K562 (cell line): ENCODE data around the gene OR2AT4. TPM values are rescaled to one million over a fixed set of nuclear protein-coding genes. Genes with fewer than 3 reads are reported as not detected.

Experiments used
- ATF7 ChIP-seq: fragments of 450-650 bp; IDR thresholded peaks from 2 replicates; pipeline ENCODE4 v1.7.1; 2014; ENCODE audit warnings: mild to moderate bottlenecking, moderate library complexity
- FOXA3 ChIP-seq, 2 experiments: fragments of 450-650 bp in 1 of 2; sonication (generic) in 1 of 2; formaldehyde crosslinking; IDR thresholded peaks in 1 of 2; conservative IDR thresholded peaks in 1 of 2; 2 replicates each; pipeline versions ENCODE4 v1.4.0 to v1.8.0; 2020 to 2022; ENCODE audit warnings: mild to moderate bottlenecking in 2 of 2, missing genetic modification reagents in 1 of 2
- ILK ChIP-seq: fragments of 450-650 bp; IDR thresholded peaks from 2 replicates; pipeline ENCODE4 v1.6.1; 2016; ENCODE audit warnings: missing genetic modification characterization, low read depth, mild to moderate bottlenecking, missing compliant biosample characterization, moderate library complexity, borderline replicate concordance
- KLF16 ChIP-seq: IDR thresholded peaks from 2 replicates; pipeline ENCODE4 v1.6.1; 2016; ENCODE audit warnings: antibody characterized with exemption
- MEF2A ChIP-seq: IDR thresholded peaks from 2 replicates; pipeline ENCODE4 v1.6.1; 2011; ENCODE audit warnings: low read depth, mild to moderate bottlenecking, low read length, moderate library complexity; ENCODE audit not compliant: control insufficient read depth
- NFATC3 ChIP-seq: fragments of 450-650 bp; IDR thresholded peaks from 2 replicates; pipeline ENCODE4 v1.6.1; 2017; ENCODE audit warnings: mild to moderate bottlenecking
- PHB ChIP-seq: fragments of 250-450 bp; sonication (Bioruptor Pico); IDR thresholded peaks from 2 replicates; pipeline ENCODE4 v1.5.0; 2021
- PHF21A ChIP-seq: fragments of 450-650 bp; IDR thresholded peaks from 2 replicates; pipeline ENCODE4 v1.6.1; 2017; ENCODE audit warnings: low read depth, borderline replicate concordance
- PRPF4 ChIP-seq: fragments of 200-400 bp; formaldehyde crosslinking; IDR thresholded peaks from one replicate; pipeline ENCODE4 v1.6.1; 2017; ENCODE audit warnings: low read length, low read depth, mild to moderate bottlenecking; ENCODE audit not compliant: insufficient read depth, poor library complexity, severe bottlenecking
- SRSF1 ChIP-seq: fragments of 200-400 bp; formaldehyde crosslinking; IDR thresholded peaks from 2 replicates; pipeline ENCODE4 v1.6.1; 2017; ENCODE audit warnings: mild to moderate bottlenecking, low read depth, low read length, moderate library complexity
- SUPT5H ChIP-seq: fragments of 450-650 bp; IDR thresholded peaks from 2 replicates; pipeline ENCODE4 v1.6.1; 2016
- U2AF2 ChIP-seq: fragments of 200-400 bp; formaldehyde crosslinking; optimal IDR thresholded peaks from 2 replicates; pipeline ENCODE3; 2017; ENCODE audit warnings: low read depth, mild to moderate bottlenecking, low read length
- XRCC5 ChIP-seq: fragments of 200-400 bp; formaldehyde crosslinking; IDR thresholded peaks from 2 replicates; pipeline ENCODE4 v1.6.1; 2017; ENCODE audit warnings: low read depth, mild to moderate bottlenecking, low read length
- YY1 ChIP-seq, 3 experiments: IDR thresholded peaks; 2 replicates each; pipeline ENCODE4 v1.6.1; 2011; ENCODE audit warnings: low read length in 2 of 3, mild to moderate bottlenecking in 2 of 3, moderate library complexity in 2 of 3, borderline replicate concordance in 1 of 3, control low read depth in 1 of 3, low read depth in 1 of 3; ENCODE audit not compliant: insufficient read depth in 3 of 3, insufficient replicate concordance in 2 of 3, control insufficient read depth in 1 of 3, insufficient read length in 1 of 3; ENCODE audit errors: extremely low read depth in 1 of 3
- ZNF23 ChIP-seq: fragments of 250-450 bp; sonication (Bioruptor Pico); IDR thresholded peaks from 2 replicates; pipeline ENCODE4 v1.4.0; 2020; ENCODE audit warnings: mild to moderate bottlenecking
- ZNF384 ChIP-seq: IDR thresholded peaks from 2 replicates; pipeline ENCODE4 v1.6.1; 2012; ENCODE audit warnings: low read depth, low read length, improper control_type of control experiment
- ZNF75A ChIP-seq: fragments of 450-650 bp; formaldehyde crosslinking; IDR thresholded peaks from 2 replicates; pipeline ENCODE4 v1.4.0; 2020; ENCODE audit warnings: mild to moderate bottlenecking
- ZNF785 ChIP-seq: fragments of 250-450 bp; sonication (Bioruptor Pico); IDR thresholded peaks from 2 replicates; pipeline ENCODE4 v1.4.0; 2020; ENCODE audit warnings: mild to moderate bottlenecking
- polyA plus RNA-seq, 8 experiments: library from polyadenylated mRNA; depleted of rRNA in 4 of 8; stranded (reverse) in 5 of 8; unstranded in 3 of 8; fragments of >200 nt; fragmentation: Nextera tagmentation in 2 of 8; fragmentation: Illumina TruSeq in 1 of 8; extraction: Ambion mirVana in 2 of 8; extraction: Trizol in 1 of 8; gene quantifications; 2 replicates each; pipeline versions ENCODE4 v1.2.1 to v1.2.3, GENCODE V29; 2011 to 2014; ENCODE audit warnings: inconsistent platforms in 1 of 8, missing spikeins in 1 of 8
- total RNA-seq, 7 experiments: library from RNA; depleted of rRNA in 6 of 7; stranded (reverse); fragments of >200 nt in 6 of 7; fragmentation: Illumina TruSeq in 2 of 7; extraction: Trizol in 2 of 7; gene quantifications; 2 replicates each; pipeline versions ENCODE4 v1.2.1 to v1.2.3, GENCODE V29; 2011 to 2021; ENCODE audit warnings: low replicate concordance in 1 of 7
- TF ChIP-seq, protein P1 (sequence below): sonication (generic); formaldehyde crosslinking; IDR thresholded peaks from 2 replicates; pipeline ENCODE4 v1.8.0; 2022; ENCODE audit warnings: missing genetic modification reagents, mild to moderate bottlenecking, borderline replicate concordance
- TF ChIP-seq, protein P2 (sequence below): sonication (generic); formaldehyde crosslinking; IDR thresholded peaks from 2 replicates; pipeline ENCODE4 v1.9.0; 2022; ENCODE audit warnings: mild to moderate bottlenecking, missing genetic modification reagents

The OR2AT4 gene
- total and polyA plus RNA-seq, 9 of the 15 experiments (the other 6 are each of a cell fraction or from before 2014, with no cell fraction given) = 0.86 to 3.1 (median 2.0) TPM

DNA sequence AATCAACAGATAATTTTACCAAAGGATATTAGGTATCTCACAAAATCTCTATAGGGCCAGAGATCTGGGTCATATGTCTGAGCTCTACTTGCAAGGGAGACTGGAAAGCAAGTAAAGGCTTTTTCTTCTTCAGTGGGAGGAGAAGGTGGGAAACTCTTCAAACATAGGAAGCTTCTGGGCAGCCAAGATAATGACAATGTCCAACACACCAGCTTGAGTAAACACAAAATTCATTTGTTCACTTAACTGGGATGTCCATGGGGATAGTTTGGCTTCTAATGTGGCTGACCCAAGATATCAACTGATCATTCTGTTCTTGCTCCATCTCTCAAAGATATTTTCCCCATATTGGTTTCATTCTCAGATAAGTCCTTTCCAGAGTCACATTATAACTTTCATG, 37.4 kb downstream of the OR2AT4 start (continued):
- TF ChIP-seq ZNF785 (no peak), KLF16 (0 out of 2 replicates have a peak, but pooled peaks have one; percentile 6), PHB (no peak), ZNF75A (CRISPR knock-in tag) (peak; percentile 91), SRSF1 (no peak), SUPT5H (no peak), ILK (tag) (no peak), ZNF23 (CRISPR knock-in tag) (no peak), XRCC5 (no peak), ATF7 (no peak), FOXA3 (CRISPR knock-in tag; conservative IDR thresholded peaks at IDR 0.05 in 1 of 2, IDR thresholded peaks at IDR 0.05 in 1 of 2) (peak; percentile 56 to 92), ZNF384 (no peak), MEF2A (no peak), PHF21A (no peak), U2AF2 (no peak), PRPF4 (no peak), YY1 (IDR thresholded peaks at IDR 0.05; ENCODE audit: borderline replicate concordance in 1 of 3, control insufficient read depth in 1 of 3, extremely low read depth in 1 of 3, insufficient read depth in 3 of 3, insufficient read length in 1 of 3, insufficient replicate concordance in 2 of 3, low read depth in 1 of 3, low read length in 2 of 3) (no peak), NFATC3 (no peak)
- TF ChIP-seq, protein P1, sequence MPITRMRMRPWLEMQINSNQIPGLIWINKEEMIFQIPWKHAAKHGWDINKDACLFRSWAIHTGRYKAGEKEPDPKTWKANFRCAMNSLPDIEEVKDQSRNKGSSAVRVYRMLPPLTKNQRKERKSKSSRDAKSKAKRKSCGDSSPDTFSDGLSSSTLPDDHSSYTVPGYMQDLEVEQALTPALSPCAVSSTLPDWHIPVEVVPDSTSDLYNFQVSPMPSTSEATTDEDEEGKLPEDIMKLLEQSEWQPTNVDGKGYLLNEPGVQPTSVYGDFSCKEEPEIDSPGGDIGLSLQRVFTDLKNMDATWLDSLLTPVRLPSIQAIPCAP = no peak
- TF ChIP-seq, protein P2, sequence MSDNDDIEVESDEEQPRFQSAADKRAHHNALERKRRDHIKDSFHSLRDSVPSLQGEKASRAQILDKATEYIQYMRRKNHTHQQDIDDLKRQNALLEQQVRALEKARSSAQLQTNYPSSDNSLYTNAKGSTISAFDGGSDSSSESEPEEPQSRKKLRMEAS = no peak
